ENCODE results near the gene FAM167B. TPM values are rescaled to one million over a fixed set of nuclear protein-coding genes. Genes with fewer than 3 reads are reported as not detected.

The FAM167B gene
- total and polyA plus RNA-seq, 4 donors, result 2.6 to 30.5 (median 5.7) TPM

DNA sequence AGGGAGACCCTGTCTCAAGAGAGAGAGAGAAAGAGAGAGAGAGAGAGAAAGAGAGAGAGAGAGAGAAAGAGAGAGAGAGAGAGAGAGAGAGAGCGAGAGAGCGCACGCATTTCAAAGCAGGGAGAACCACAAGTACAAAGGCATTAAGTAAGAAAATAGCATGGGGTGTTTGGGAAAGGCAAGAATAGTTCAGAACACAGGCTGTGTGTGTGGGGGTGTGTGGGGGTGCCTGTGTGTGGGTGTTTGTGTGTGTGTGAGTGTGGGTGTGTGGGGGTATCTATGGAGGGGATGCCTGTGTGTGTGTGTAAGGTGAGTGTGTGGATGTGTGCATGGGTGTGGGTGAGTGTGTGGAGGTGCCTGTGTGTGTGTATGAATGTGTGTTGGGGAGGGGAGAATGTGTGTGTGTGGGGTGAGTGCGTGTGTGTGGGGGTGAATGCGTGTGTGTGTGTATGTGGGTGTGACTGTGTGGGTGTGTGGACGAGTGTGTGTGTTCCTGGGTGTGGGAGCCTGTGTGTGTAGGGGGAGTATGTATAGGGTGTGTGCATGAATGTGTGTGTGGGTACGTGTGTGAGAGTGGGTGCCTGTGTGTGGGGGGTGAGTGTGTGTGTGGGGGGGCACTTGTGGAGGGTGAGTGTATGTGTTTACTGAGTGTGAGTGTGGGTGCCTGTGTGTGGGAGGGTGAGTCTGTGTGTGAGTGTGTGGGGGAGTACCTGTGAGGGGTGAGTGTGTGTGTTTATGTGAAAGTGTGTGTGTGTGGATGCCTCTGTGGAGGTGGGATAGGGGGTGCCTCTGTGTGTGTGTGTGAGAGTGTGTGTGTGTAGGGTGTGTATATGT lies 25.8 kb downstream of the FAM167B start:
- 81 to 83% methylated on average over 7 of the region's 7 CpGs for WGBS, 2 donors
- Histone ChIP-seq H3K9me3 (ENCODE audit: control insufficient read depth in 4 of 4, insufficient read depth in 3 of 4, low read length in 3 of 4) (no peaks in the 10 kb centered on the region), H3K36me3 (ENCODE audit: control insufficient read depth in 4 of 4, insufficient read depth in 4 of 4, low read length in 4 of 4) (no peaks in the 10 kb centered on the region), H3K4me1 (ENCODE audit: control insufficient read depth in 5 of 5, insufficient read depth in 5 of 5, low read length in 5 of 5) (peaks cover 0 to 7% (median 5%) of the 10 kb centered on the region in 5 donors), H3K4me3 (no peak overlapping the region), H3K27me3 (ENCODE audit: control insufficient read depth in 3 of 3, insufficient read depth in 3 of 3, low read length in 2 of 3) (peaks cover 0 to 31% (median 29%) of the 10 kb centered on the region in 3 donors), H3K27ac (ENCODE audit: low read depth in 1 of 2, low read length in 1 of 2) (no peak overlapping the region), H3K9ac (ENCODE audit: insufficient read depth in 1 of 2, low read length in 2 of 2) (no peak overlapping the region)
- no peak for DNase-seq
- TF ChIP-seq, protein P1, sequence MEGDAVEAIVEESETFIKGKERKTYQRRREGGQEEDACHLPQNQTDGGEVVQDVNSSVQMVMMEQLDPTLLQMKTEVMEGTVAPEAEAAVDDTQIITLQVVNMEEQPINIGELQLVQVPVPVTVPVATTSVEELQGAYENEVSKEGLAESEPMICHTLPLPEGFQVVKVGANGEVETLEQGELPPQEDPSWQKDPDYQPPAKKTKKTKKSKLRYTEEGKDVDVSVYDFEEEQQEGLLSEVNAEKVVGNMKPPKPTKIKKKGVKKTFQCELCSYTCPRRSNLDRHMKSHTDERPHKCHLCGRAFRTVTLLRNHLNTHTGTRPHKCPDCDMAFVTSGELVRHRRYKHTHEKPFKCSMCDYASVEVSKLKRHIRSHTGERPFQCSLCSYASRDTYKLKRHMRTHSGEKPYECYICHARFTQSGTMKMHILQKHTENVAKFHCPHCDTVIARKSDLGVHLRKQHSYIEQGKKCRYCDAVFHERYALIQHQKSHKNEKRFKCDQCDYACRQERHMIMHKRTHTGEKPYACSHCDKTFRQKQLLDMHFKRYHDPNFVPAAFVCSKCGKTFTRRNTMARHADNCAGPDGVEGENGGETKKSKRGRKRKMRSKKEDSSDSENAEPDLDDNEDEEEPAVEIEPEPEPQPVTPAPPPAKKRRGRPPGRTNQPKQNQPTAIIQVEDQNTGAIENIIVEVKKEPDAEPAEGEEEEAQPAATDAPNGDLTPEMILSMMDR (IDR thresholded peaks at IDR 0.05; ENCODE audit: control extremely low read depth, extremely low read depth), result peak; percentile 5
- ATAC-seq (ENCODE audit: insufficient read depth, low FRiP score), result no peak

DNA sequence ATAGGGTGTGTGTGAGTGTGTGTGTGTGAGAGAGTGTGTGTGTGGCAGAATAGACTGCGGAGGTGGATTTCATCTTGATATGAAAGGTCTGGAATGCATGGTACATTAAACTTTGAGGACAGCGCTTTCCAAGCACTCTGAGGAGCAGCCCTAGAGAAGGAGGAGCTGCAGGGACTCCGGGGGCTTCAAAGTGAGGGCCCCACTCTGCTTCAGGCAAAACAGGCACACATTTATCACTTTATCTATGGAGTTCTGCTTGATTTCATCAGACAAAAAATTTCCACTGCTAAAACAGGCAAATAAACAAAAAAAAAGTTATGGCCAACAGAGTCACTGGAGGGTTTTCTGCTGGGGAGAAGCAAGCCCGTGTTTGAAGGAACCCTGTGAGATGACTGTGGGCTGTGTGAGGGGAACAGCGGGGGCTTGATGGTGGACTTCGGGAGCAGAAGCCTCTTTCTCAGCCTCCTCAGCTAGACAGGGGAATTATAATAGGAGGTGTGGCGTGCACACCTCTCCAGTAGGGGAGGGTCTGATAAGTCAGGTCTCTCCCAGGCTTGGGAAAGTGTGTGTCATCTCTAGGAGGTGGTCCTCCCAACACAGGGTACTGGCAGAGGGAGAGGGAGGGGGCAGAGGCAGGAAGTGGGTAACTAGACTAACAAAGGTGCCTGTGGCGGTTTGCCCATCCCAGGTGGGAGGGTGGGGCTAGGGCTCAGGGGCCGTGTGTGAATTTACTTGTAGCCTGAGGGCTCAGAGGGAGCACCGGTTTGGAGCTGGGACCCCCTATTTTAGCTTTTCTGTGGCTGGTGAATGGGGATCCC lies 26.6 kb downstream of the FAM167B start:
- TF ChIP-seq, protein P1 (IDR thresholded peaks at IDR 0.05; ENCODE audit: control extremely low read depth, extremely low read depth), result no peak
- 52 to 53% methylated on average over 10 of the region's 10 CpGs for WGBS, 2 donors

DNA sequence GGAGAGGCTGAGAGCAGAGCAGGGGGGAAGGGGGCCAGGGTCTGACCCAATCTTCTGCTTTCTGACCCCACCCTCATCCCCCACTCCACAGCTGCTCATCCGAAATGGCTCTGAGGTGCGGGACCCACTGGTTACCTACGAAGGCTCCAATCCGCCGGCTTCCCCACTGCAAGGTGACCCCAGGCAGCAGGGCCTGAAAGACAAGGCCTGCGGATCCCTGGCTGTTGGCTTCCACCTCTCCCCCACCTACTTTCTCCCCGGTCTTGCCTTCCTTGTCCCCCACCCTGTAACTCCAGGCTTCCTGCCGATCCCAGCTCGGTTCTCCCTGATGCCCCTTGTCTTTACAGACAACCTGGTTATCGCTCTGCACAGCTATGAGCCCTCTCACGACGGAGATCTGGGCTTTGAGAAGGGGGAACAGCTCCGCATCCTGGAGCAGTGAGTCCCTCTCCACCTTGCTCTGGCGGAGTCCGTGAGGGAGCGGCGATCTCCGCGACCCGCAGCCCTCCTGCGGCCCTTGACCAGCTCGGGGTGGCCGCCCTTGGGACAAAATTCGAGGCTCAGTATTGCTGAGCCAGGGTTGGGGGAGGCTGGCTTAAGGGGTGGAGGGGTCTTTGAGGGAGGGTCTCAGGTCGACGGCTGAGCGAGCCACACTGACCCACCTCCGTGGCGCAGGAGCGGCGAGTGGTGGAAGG lies 27.8 kb downstream of the FAM167B start:
- peaks cover 0 to 32% (median 29%) of the 10 kb centered on the region in 3 donors for H3K27me3 ChIP-seq (ENCODE audit: control insufficient read depth in 3 of 3, insufficient read depth in 3 of 3, low read length in 2 of 3)
- no peak overlapping the region for H3K4me3 ChIP-seq

More for the DNA sequence above, 26.6 kb downstream of the FAM167B start:
- Histone ChIP-seq H3K9me3 (ENCODE audit: control insufficient read depth in 4 of 4, insufficient read depth in 3 of 4, low read length in 3 of 4) (no peaks in the 10 kb centered on the region), H3K4me1 (ENCODE audit: control insufficient read depth in 5 of 5, insufficient read depth in 5 of 5, low read length in 5 of 5) (peaks cover 0 to 7% (median 5%) of the 10 kb centered on the region in 5 donors), H3K36me3 (ENCODE audit: control insufficient read depth in 4 of 4, insufficient read depth in 4 of 4, low read length in 4 of 4) (no peaks in the 10 kb centered on the region), H3K4me3 (no peak overlapping the region), H3K27ac (ENCODE audit: low read depth in 1 of 2, low read length in 1 of 2) (no peak overlapping the region), H3K9ac (ENCODE audit: insufficient read depth in 1 of 2, low read length in 2 of 2) (no peak overlapping the region), H3K27me3 (ENCODE audit: control insufficient read depth in 3 of 3, insufficient read depth in 3 of 3, low read length in 2 of 3) (peaks cover 0 to 32% (median 29%) of the 10 kb centered on the region in 3 donors)
- ATAC-seq (ENCODE audit: insufficient read depth, low FRiP score), result no peak
- DNase-seq, result peak in 1 of 3 donors; percentile 24

More for the DNA sequence above, 27.8 kb downstream of the FAM167B start:
- H3K9ac ChIP-seq (ENCODE audit: insufficient read depth in 1 of 2, low read length in 2 of 2), result no peak overlapping the region
- TF ChIP-seq, protein P1 (IDR thresholded peaks at IDR 0.05; ENCODE audit: control extremely low read depth, extremely low read depth), result no peak
- no peaks in the 10 kb centered on the region for H3K9me3 ChIP-seq (ENCODE audit: control insufficient read depth in 4 of 4, insufficient read depth in 3 of 4, low read length in 3 of 4)
- ATAC-seq (ENCODE audit: insufficient read depth, low FRiP score) (no peak), DNase-seq (no peak)
- 82 to 86% methylated on average over 31 of the region's 31 CpGs for WGBS, 2 donors
- H3K27ac ChIP-seq (ENCODE audit: low read depth in 1 of 2, low read length in 1 of 2), result no peak overlapping the region
- H3K4me1 ChIP-seq (ENCODE audit: control insufficient read depth in 5 of 5, insufficient read depth in 5 of 5, low read length in 5 of 5), result peaks cover 0 to 7% (median 5%) of the 10 kb centered on the region in 5 donors
- H3K36me3 ChIP-seq (ENCODE audit: control insufficient read depth in 4 of 4, insufficient read depth in 4 of 4, low read length in 4 of 4), result peaks cover 0 to 2% (median 0%) of the 10 kb centered on the region in 4 donors

Data from lung (tissue), 12 donors.